OCI-LY7 (cell line): Measurements from ENCODE around the gene DHRSX. TPM values are rescaled to one million over a fixed set of nuclear protein-coding genes. Genes with fewer than 3 reads are reported as not detected.

Source experiments
- BruUV-seq: library from RNA; stranded (reverse); fragments of 400-500 nt; replicated peaks from 2 replicates; lab custom pipeline; 2021; lab: Mats Ljungman, UMichigan
- CTCF ChIA-PET: fragments of 300-600 bp; sonication (Branson Sonifier 250); formaldehyde crosslinking; loops from one replicate; lab custom pipeline; 2022; ENCODE audit warnings: antibody characterized with exemption; ENCODE audit not compliant: unreplicated experiment; lab: Charles Lee
- POLR2A ChIA-PET: fragments of 300-600 bp; sonication (Branson Sonifier 250); formaldehyde crosslinking; loops from one replicate; lab custom pipeline; 2022; ENCODE audit warnings: antibody characterized with exemption; lab: Charles Lee
- DNase-seq: peaks from one replicate; pipeline ENCODE4 v3.0.0-alpha.2; 2015; ENCODE audit warnings: low spot score
- H2AFZ ChIP-seq: fragments of 200-600 bp; sonication (generic), shearing (Covaris generic); 2 replicates; pipeline ENCODE4 v1.6.1; 2014; ENCODE audit warnings: mild to moderate bottlenecking, antibody characterized with exemption, low read length, moderate library complexity
- H3K27ac ChIP-seq: fragments of 200-600 bp; sonication (generic); 2 replicates; pipeline ENCODE4 v1.5.1; 2014; ENCODE audit warnings: mixed run types, low read depth, mild to moderate bottlenecking, moderate library complexity, low read length, inconsistent platforms; ENCODE audit not compliant: poor library complexity, severe bottlenecking
- H3K36me3 ChIP-seq: fragments of 200-600 bp; sonication (generic); 2 replicates; pipeline ENCODE4 v1.6.1; 2014; ENCODE audit warnings: mild to moderate bottlenecking, antibody characterized with exemption, low read length, moderate library complexity, mixed read lengths; ENCODE audit not compliant: insufficient read depth
- H3K4me1 ChIP-seq: fragments of 200-600 bp; sonication (generic); 2 replicates; pipeline ENCODE4 v1.5.1; 2014; ENCODE audit warnings: mild to moderate bottlenecking, low read length; ENCODE audit not compliant: insufficient read depth, poor library complexity, severe bottlenecking
- H3K4me2 ChIP-seq: fragments of 200-600 bp; sonication (generic); 2 replicates; pipeline ENCODE4 v1.6.1; 2014; ENCODE audit warnings: mild to moderate bottlenecking, low read length
- H3K4me3 ChIP-seq: fragments of 200-600 bp; sonication (generic); 2 replicates; pipeline ENCODE4 v1.5.1; 2014; ENCODE audit warnings: mild to moderate bottlenecking, low read depth, low read length; ENCODE audit not compliant: poor library complexity, severe bottlenecking
- H3K79me2 ChIP-seq: fragments of 200-600 bp; sonication (generic); 2 replicates; pipeline ENCODE4 v1.6.1; 2016; ENCODE audit warnings: low read depth, mild to moderate bottlenecking, low read length, moderate library complexity, mixed read lengths; ENCODE audit not compliant: insufficient read depth
- H3K9me2 ChIP-seq: fragments of 200-600 bp; sonication (generic); 2 replicates; pipeline ENCODE4 v1.6.1; 2016; ENCODE audit warnings: mild to moderate bottlenecking, low read length, mixed read lengths; ENCODE audit not compliant: insufficient read depth
- H3K9me3 ChIP-seq: fragments of 200-600 bp; sonication (generic); 2 replicates; pipeline ENCODE4 v1.6.1; 2014; ENCODE audit warnings: mild to moderate bottlenecking, mixed run types, low read length, mixed read lengths
- H4K20me1 ChIP-seq: fragments of 200-600 bp; sonication (generic); 2 replicates; pipeline ENCODE4 v1.6.1; 2014; ENCODE audit warnings: mild to moderate bottlenecking, antibody characterized with exemption, low read length, moderate library complexity, mixed read lengths; ENCODE audit not compliant: insufficient read depth
- EZH2phosphoT487 ChIP-seq: fragments of 200-600 bp; sonication (generic); IDR thresholded peaks from 2 replicates; pipeline ENCODE4 v1.6.1; 2018; ENCODE audit warnings: low read depth, borderline replicate concordance, mild to moderate bottlenecking, mixed run types, antibody characterized with exemption, low read length, moderate library complexity, mixed read lengths
- intact Hi-C: fragments of 100-400 bp; cut with micrococcal nuclease; formaldehyde crosslinking; loops from one replicate; pipeline ENCODE4 v1.10.0; 2022; ENCODE audit not compliant: unreplicated experiment
- total RNA-seq, 2 experiments: library from RNA; depleted of rRNA in 1 of 2; stranded (reverse); fragments of >200 nt in 1 of 2; shearing (Covaris generic) in 1 of 2; gene quantifications; 2 replicates each; pipeline ENCODE4 v1.2.3, GENCODE V29; 2014 to 2022
- TF ChIP-seq, protein P1 (sequence below): fragments of 200-600 bp; sonication (generic); conservative IDR thresholded peaks from 2 replicates; pipeline ENCODE4 v1.5.1; 2014; ENCODE audit warnings: mild to moderate bottlenecking, antibody characterized with exemption, low read length, moderate library complexity, mixed read lengths

The DHRSX gene
- total RNA-seq, 2 experiments from 2014 or later: 25.2 to 30.9 TPM

DNA sequence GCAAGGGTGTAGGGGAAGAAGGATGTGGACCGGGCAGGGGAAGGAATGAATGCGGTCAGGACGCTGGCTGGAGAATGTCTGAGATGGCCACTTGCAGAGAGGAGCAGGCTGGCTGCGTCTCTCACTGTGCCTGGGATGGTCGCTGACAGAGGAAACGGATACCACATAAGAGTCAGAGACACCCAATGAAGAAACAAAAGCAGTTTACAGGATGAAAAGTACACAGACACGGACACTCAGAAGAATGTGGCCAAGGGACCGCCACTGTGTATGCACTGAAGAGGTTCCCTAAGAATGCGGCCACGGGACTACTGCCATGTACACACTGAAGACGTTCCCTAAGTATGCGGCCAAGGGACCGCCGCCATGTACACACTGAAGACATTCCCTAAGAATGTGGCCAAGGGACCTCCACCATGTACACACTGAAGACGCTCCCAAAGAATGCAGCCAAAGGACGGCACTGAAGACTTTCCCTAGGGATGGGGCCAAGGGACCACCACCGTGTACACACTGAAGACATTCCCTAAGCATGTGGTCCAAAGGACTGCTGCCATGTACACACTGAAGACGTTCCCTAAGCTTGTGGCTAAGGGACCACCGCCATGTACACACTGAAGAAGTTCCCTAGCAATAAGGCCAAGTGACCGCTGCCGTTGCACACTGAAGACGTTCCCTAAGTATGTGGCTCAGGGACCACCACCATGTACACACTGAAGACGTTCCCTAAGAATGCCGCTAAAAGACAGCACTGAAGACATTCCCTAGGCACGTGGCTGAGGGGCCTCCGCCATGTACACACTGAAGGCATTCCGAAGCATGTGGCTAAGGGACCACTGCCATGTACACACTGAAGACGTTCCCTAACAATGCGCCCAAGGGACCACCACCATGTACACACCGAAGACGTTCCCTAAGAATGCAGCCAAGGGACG lies 32.2 kb downstream of the DHRSX start:
- POLR2A ChIA-PET: no interaction called here
- intact Hi-C loops: no loop called here
- DNase-seq: no peak
- BruUV-seq: no TSS peak
- CTCF ChIA-PET: no interaction called here
- Histone ChIP-seq H3K9me3 (no peaks in the 10 kb centered on the region), H3K4me1 (no peaks in the 10 kb centered on the region), H3K36me3 (no peaks in the 10 kb centered on the region), H2AFZ (no peak overlapping the region), H4K20me1 (no peaks in the 10 kb centered on the region), H3K27ac (no peak overlapping the region), H3K4me3 (no peak overlapping the region), H3K79me2 (peaks cover 8% of the 10 kb centered on the region; the same call in 1 of the 2 replicates), H3K4me2 (no peak overlapping the region), H3K9me2 (no peaks in the 10 kb centered on the region)
- TF ChIP-seq, protein P1, sequence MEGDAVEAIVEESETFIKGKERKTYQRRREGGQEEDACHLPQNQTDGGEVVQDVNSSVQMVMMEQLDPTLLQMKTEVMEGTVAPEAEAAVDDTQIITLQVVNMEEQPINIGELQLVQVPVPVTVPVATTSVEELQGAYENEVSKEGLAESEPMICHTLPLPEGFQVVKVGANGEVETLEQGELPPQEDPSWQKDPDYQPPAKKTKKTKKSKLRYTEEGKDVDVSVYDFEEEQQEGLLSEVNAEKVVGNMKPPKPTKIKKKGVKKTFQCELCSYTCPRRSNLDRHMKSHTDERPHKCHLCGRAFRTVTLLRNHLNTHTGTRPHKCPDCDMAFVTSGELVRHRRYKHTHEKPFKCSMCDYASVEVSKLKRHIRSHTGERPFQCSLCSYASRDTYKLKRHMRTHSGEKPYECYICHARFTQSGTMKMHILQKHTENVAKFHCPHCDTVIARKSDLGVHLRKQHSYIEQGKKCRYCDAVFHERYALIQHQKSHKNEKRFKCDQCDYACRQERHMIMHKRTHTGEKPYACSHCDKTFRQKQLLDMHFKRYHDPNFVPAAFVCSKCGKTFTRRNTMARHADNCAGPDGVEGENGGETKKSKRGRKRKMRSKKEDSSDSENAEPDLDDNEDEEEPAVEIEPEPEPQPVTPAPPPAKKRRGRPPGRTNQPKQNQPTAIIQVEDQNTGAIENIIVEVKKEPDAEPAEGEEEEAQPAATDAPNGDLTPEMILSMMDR: no peak
- TF ChIP-seq EZH2phosphoT487: no peak

DNA sequence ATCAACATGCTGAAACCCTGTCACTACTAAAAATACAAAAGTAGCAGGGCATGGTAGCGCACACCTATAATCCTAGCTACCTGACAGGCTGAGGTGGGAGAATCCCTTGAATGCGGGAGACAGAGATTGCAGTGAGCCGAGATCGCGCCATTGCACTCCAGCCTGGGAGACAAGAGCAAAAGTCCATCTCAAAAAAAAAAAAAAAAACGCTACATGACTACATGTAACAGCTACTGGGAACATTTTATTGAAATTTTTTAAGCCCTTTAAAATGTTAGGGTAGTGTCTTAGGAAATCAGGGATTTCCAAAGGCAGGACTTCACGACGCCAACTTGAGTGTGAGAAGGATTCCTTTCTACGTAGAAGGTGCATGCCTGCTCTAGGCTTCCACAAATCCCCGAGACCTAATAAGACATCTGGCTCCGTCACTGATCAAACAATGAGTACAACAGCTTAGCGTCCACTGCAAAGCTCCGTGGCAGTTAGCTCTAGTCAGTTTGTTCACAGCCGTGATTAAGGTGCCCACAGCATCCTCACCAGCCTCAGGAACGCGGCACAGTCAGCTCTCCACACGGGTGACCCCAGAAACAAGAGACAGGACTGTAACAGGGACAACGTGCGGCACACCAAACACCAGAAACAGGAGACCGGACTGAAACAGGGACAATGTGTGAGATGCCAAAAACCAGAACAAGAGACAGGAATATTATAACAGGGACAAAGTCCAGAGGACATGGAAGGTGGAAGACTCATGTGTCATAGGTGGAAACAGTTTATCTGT lies 33.7 kb downstream of the DHRSX start:
- intact Hi-C loops: no loop called here
- TF ChIP-seq, protein P1: no peak
- no peak for TF ChIP-seq EZH2phosphoT487
- Histone ChIP-seq H3K27ac (no peak overlapping the region), H4K20me1 (no peaks in the 10 kb centered on the region), H3K4me2 (no peak overlapping the region), H3K9me3 (no peaks in the 10 kb centered on the region), H3K4me1 (no peaks in the 10 kb centered on the region), H3K79me2 (peaks cover 8% of the 10 kb centered on the region; the same call in 1 of the 2 replicates), H2AFZ (no peak overlapping the region), H3K9me2 (no peaks in the 10 kb centered on the region), H3K36me3 (no peaks in the 10 kb centered on the region), H3K4me3 (no peak overlapping the region)
- ChIA-PET POLR2A (no interaction called here), CTCF (no interaction called here)
- no TSS peak for BruUV-seq
- no peak for DNase-seq
